SK-N-SH treated with all-trans-retinoic acid at 6 μM for 48 hours (cell line): Measurements from ENCODE around the gene POLR2E.

Experiments used
- ARNTL ChIP-seq: fragments of 450-650 bp; formaldehyde crosslinking; IDR thresholded peaks from 2 replicates; pipeline ENCODE4 v1.5.0; 2020; ENCODE audit warnings: low read depth, mild to moderate bottlenecking, moderate library complexity, borderline replicate concordance
- BACH2 ChIP-seq: fragments of 250-450 bp; sonication (Bioruptor Pico); IDR thresholded peaks from 2 replicates; pipeline ENCODE4 v1.9.0; 2021; ENCODE audit warnings: mild to moderate bottlenecking, borderline replicate concordance
- OSR1 ChIP-seq: fragments of 250-450 bp; sonication (Bioruptor Pico); IDR thresholded peaks from 2 replicates; pipeline ENCODE4 v1.8.0; 2022; ENCODE audit warnings: moderate library complexity, mild to moderate bottlenecking, inconsistent platforms
- PPARA ChIP-seq: fragments of 250-450 bp; sonication (Bioruptor Pico); IDR thresholded peaks from 2 replicates; pipeline ENCODE4 v1.5.0; 2020; ENCODE audit warnings: mild to moderate bottlenecking, borderline replicate concordance
- RARB ChIP-seq: fragments of 250-450 bp; sonication (Bioruptor Pico); IDR thresholded peaks from 2 replicates; pipeline ENCODE4 v1.8.0; 2021; ENCODE audit warnings: mild to moderate bottlenecking, moderate library complexity
- ZC3H10 ChIP-seq: fragments of 250-450 bp; sonication (Bioruptor Pico); IDR thresholded peaks from 2 replicates; pipeline ENCODE4 v1.5.1; 2021; ENCODE audit warnings: mild to moderate bottlenecking, moderate library complexity
- ZFP3 ChIP-seq: fragments of 250-450 bp; sonication (Bioruptor Pico); IDR thresholded peaks from 2 replicates; pipeline ENCODE4 v1.5.0; 2020; ENCODE audit warnings: mild to moderate bottlenecking, moderate library complexity
- ZFP30 ChIP-seq: fragments of 450-650 bp; formaldehyde crosslinking; IDR thresholded peaks from 2 replicates; pipeline ENCODE4 v1.5.0; 2022; ENCODE audit warnings: mild to moderate bottlenecking, moderate library complexity
- ZNF565 ChIP-seq: fragments of 450-650 bp; formaldehyde crosslinking; conservative IDR thresholded peaks from 2 replicates; pipeline ENCODE4 v1.5.0; 2020; ENCODE audit warnings: low read depth, mild to moderate bottlenecking, moderate library complexity
- ZNF70 ChIP-seq: fragments of 450-650 bp; formaldehyde crosslinking; IDR thresholded peaks from 2 replicates; pipeline ENCODE4 v1.5.0; 2020; ENCODE audit warnings: mild to moderate bottlenecking, moderate library complexity
- ZNF8 ChIP-seq: fragments of 450-650 bp; formaldehyde crosslinking; IDR thresholded peaks from 2 replicates; pipeline ENCODE4 v1.5.0; 2020; ENCODE audit warnings: mild to moderate bottlenecking, moderate library complexity
- TF ChIP-seq, protein P1 (sequence below): fragments of 250-450 bp; sonication (Bioruptor Pico); IDR thresholded peaks from 2 replicates; pipeline ENCODE4 v1.8.0; 2020; ENCODE audit warnings: mild to moderate bottlenecking, moderate library complexity, borderline replicate concordance
- TF ChIP-seq, protein P2 (sequence below): fragments of 250-450 bp; sonication (Bioruptor Pico); IDR thresholded peaks from 2 replicates; pipeline ENCODE4 v1.5.1; 2020; ENCODE audit warnings: low read depth, mild to moderate bottlenecking, moderate library complexity

DNA sequence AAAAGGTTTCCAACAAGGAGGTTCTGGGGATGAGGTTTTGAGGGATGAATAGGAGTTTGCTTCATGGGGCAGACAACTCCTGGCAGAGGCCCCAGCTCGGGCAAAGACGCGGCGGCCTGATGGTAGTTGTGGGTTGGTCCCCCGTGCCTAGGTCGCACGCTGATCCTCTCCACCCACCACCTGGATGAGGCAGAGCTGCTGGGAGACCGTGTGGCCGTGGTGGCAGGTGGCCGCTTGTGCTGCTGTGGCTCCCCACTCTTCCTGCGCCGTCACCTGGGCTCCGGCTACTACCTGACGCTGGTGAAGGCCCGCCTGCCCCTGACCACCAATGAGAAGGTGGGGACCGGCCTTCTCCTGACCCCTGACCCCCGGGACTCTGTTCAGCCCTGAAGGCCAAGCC lies 43.4 kb downstream of the POLR2E start:
- TF ChIP-seq, protein P1, sequence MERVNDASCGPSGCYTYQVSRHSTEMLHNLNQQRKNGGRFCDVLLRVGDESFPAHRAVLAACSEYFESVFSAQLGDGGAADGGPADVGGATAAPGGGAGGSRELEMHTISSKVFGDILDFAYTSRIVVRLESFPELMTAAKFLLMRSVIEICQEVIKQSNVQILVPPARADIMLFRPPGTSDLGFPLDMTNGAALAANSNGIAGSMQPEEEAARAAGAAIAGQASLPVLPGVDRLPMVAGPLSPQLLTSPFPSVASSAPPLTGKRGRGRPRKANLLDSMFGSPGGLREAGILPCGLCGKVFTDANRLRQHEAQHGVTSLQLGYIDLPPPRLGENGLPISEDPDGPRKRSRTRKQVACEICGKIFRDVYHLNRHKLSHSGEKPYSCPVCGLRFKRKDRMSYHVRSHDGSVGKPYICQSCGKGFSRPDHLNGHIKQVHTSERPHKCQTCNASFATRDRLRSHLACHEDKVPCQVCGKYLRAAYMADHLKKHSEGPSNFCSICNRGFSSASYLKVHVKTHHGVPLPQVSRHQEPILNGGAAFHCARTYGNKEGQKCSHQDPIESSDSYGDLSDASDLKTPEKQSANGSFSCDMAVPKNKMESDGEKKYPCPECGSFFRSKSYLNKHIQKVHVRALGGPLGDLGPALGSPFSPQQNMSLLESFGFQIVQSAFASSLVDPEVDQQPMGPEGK (CRISPR knock-in tag) = no peak
- TF ChIP-seq BACH2 = no peak
- no peak for TF ChIP-seq PPARA (CRISPR knock-in tag)
- TF ChIP-seq ZNF8 (CRISPR knock-in tag) = no peak
- TF ChIP-seq, protein P2, sequence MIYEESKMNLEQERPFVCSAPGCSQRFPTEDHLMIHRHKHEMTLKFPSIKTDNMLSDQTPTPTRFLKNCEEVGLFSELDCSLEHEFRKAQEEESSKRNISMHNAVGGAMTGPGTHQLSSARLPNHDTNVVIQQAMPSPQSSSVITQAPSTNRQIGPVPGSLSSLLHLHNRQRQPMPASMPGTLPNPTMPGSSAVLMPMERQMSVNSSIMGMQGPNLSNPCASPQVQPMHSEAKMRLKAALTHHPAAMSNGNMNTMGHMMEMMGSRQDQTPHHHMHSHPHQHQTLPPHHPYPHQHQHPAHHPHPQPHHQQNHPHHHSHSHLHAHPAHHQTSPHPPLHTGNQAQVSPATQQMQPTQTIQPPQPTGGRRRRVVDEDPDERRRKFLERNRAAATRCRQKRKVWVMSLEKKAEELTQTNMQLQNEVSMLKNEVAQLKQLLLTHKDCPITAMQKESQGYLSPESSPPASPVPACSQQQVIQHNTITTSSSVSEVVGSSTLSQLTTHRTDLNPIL (CRISPR knock-in tag) = no peak
- no peak for TF ChIP-seq ARNTL (CRISPR knock-in tag)
- TF ChIP-seq ZNF70 (CRISPR knock-in tag) = no peak
- no peak for TF ChIP-seq ZFP30 (CRISPR knock-in tag)
- TF ChIP-seq RARB (CRISPR knock-in tag) = no peak
- TF ChIP-seq ZC3H10 (CRISPR knock-in tag) = no peak
- no peak; the same call in none of the 2 replicates for TF ChIP-seq ZFP3
- TF ChIP-seq ZNF565 (CRISPR knock-in tag) = no peak
- TF ChIP-seq OSR1 (CRISPR knock-in tag) = no peak
